AG04449 (cell line): Measurements from ENCODE around the gene GALNT10.

Source experiments
- CTCF ChIA-PET: fragments of 350-600 bp; formaldehyde crosslinking; extraction: SDS; loops from one replicate; lab custom pipeline; 2021; ENCODE audit warnings: antibody characterized with exemption; lab: Yijun Ruan, JAX
- POLR2A ChIA-PET: fragments of 400-600, 350-600 bp; formaldehyde crosslinking; extraction: SDS; loops from one replicate; lab custom pipeline; 2020; ENCODE audit warnings: antibody characterized with exemption, inconsistent platforms; lab: Yijun Ruan, JAX
- DNase-seq: peaks from one replicate; pipeline ENCODE4 v3.0.0-alpha.2; 2010; ENCODE audit warnings: low read depth, low spot score
- H3K4me3 ChIP-seq: 2 replicates; pipeline ENCODE4 v1.5.1; 2011; ENCODE audit warnings: low read depth, mild to moderate bottlenecking, control low read depth, low read length
- TF ChIP-seq, protein P1 (sequence below): IDR thresholded peaks from one replicate; pipeline ENCODE4 v1.5.1; 2011; ENCODE audit warnings: mild to moderate bottlenecking, moderate library complexity, low read length, control low read depth, inconsistent platforms; ENCODE audit not compliant: insufficient read depth; ENCODE audit errors: missing control alignments

GALNT10 gene

DNA sequence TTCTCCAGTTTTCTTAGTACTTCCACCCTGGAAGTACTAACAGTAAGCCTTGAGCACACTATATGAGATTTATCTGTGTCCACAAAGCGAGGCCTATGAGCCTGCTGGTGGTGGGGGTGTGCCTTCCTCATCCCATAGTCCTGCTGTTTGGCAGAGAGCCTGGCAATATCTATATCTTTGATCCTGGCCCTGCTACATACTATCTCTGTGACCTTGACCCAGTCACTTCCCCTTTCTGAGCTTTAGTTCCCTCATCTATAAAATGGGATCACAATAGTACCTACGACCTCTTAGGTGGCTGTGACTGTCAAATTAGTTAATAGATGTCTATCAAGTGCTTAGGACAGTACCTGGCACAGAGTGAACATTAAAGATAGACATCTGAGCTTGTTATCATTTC is 140.7 kb downstream of the GALNT10 start:
- no peak for DNase-seq
- ChIA-PET CTCF (interaction anchor here (1.0 to 1.2 kb wide), 4 partner anchors 9 to 74 kb away, joined by 3 read pairs; no protein-coding TSS in a partner anchor), POLR2A (no interaction called here)
- TF ChIP-seq, protein P1, sequence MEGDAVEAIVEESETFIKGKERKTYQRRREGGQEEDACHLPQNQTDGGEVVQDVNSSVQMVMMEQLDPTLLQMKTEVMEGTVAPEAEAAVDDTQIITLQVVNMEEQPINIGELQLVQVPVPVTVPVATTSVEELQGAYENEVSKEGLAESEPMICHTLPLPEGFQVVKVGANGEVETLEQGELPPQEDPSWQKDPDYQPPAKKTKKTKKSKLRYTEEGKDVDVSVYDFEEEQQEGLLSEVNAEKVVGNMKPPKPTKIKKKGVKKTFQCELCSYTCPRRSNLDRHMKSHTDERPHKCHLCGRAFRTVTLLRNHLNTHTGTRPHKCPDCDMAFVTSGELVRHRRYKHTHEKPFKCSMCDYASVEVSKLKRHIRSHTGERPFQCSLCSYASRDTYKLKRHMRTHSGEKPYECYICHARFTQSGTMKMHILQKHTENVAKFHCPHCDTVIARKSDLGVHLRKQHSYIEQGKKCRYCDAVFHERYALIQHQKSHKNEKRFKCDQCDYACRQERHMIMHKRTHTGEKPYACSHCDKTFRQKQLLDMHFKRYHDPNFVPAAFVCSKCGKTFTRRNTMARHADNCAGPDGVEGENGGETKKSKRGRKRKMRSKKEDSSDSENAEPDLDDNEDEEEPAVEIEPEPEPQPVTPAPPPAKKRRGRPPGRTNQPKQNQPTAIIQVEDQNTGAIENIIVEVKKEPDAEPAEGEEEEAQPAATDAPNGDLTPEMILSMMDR: no peak
- no peak overlapping the region for H3K4me3 ChIP-seq

- POLR2A ChIA-PET: no interaction called here
- CTCF ChIA-PET: interaction anchor here (1.0 to 1.2 kb wide), 5 partner anchors 9 to 73 kb away, joined by 3 to 4 read pairs (median 3); no protein-coding TSS in a partner anchor
- no peak overlapping the region for H3K4me3 ChIP-seq
- no peak for DNase-seq
- TF ChIP-seq, protein P1: no peak
These were observed 141.4 kb downstream of the GALNT10 start for GRCh38 chr5:154331924-154332323.

- no peak for DNase-seq
- ChIA-PET CTCF (interaction anchor here (1.1 kb wide), 2 partner anchors 46 to 72 kb away, joined by 3 to 4 read pairs; no protein-coding TSS in a partner anchor), POLR2A (interaction anchor here (0.6 kb wide), 1 partner anchor 28 kb away, joined by 3 read pairs; no protein-coding TSS in a partner anchor)
- TF ChIP-seq, protein P1: no peak
- no peak overlapping the region for H3K4me3 ChIP-seq
These were observed 141.9 kb downstream of the GALNT10 start for GRCh38 chr5:154332451-154332850.

DNA sequence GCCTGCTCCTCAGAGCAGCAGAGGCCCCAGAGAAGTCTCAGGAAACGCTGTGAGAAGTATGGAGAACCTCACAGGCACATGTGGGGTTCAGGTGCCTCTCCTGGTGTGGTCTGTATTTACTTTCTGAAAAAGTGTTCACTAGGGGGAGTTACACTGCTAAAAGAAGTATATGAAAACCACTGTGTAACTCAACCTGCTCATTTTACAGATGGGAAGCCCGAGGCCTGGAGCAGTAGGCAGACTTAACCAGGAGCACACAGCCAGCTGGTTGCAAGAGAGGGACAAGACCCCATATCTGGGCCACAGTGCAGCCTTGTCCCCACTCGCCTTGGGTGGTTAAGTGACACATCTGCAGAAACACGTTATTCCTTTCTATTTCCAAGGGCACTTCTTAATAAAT is 142.5 kb downstream of the GALNT10 start:
- TF ChIP-seq, protein P1: no peak
- CTCF ChIA-PET: interaction anchor here (1.1 kb wide), 1 partner anchor 47 kb away, joined by 4 read pairs; no protein-coding TSS in a partner anchor
- H3K4me3 ChIP-seq: no peak overlapping the region
- POLR2A ChIA-PET: interaction anchor here (0.6 kb wide), 1 partner anchor 29 kb away, joined by 3 read pairs; no protein-coding TSS in a partner anchor
- DNase-seq: no peak

DNA sequence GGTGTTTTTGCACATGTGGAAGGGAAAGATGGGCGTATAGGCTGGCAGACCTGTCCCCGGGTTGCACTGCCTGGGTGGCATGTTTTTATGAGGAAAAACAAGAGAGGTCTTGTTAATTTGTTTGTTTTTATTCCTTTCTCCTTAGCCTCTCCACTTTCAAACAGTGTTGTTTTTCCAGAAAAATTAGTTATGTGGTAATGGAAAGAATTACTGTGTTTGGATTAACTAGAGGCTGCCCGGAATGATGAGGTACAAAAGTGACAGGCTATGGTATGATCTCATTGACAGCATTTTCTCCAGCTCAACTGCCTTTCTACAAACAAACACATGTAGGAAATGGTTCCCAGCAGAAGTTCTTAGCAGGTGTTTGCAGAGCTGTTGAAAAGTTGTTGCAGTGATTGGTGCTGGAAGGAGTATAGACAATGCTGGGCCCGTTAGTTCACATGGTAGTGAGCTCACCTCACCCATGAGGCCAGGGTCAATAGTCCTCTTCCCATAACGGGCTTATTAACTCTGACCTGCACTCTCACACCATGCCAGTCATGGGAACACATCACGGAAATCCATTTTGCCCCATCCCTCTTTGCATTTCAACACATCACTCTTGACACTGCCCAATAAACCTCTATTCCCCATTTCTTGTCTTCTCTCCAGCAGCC is 144.0 kb downstream of the GALNT10 start:
- ChIA-PET POLR2A (interaction anchor here (0.8 kb wide), 1 partner anchor 10 kb away, joined by 3 read pairs; no protein-coding TSS in a partner anchor), CTCF (interaction anchor here (0.7 to 1.2 kb wide), 4 partner anchors 9 to 154 kb away, joined by 3 to 7 read pairs (median 3); no protein-coding TSS in a partner anchor)
- TF ChIP-seq, protein P1: no peak
- no peak overlapping the region for H3K4me3 ChIP-seq
- DNase-seq: no peak

DNA sequence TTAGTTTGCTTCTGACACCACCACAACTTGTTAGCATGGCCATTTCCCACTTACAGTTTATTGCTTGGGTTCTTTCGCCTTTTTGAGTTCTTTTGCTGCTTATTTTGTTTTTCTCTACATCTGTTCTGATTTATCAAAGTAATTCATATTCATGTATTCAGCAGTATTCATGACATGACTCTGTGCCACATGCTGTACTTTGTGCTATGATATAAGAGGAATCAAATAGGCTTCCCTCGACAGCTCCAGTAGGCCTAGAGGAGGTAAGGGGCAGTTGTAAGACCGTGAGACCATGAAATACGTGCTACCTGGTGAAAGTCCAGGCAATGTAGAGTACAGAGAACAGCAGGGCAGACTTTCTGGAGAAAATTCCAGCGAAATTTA is 144.5 kb downstream of the GALNT10 start:
- ChIA-PET POLR2A (no interaction called here), CTCF (interaction anchor here (0.7 kb wide), 1 partner anchor 70 kb away, joined by 3 read pairs; no protein-coding TSS in a partner anchor)
- TF ChIP-seq, protein P1: no peak
- no peak overlapping the region for H3K4me3 ChIP-seq
- DNase-seq: no peak
